GM19324 (cell line): Measurements from ENCODE around the gene KCNF1.

Source experiments
- ATAC-seq: cut with Tn5 transposase; IDR thresholded peaks from one replicate; pipeline ENCODE4 v1.9.1; 2021; ENCODE audit warnings: mild to moderate bottlenecking, moderate library complexity; ENCODE audit not compliant: unreplicated experiment, low FRiP score

KCNF1 gene

DNA sequence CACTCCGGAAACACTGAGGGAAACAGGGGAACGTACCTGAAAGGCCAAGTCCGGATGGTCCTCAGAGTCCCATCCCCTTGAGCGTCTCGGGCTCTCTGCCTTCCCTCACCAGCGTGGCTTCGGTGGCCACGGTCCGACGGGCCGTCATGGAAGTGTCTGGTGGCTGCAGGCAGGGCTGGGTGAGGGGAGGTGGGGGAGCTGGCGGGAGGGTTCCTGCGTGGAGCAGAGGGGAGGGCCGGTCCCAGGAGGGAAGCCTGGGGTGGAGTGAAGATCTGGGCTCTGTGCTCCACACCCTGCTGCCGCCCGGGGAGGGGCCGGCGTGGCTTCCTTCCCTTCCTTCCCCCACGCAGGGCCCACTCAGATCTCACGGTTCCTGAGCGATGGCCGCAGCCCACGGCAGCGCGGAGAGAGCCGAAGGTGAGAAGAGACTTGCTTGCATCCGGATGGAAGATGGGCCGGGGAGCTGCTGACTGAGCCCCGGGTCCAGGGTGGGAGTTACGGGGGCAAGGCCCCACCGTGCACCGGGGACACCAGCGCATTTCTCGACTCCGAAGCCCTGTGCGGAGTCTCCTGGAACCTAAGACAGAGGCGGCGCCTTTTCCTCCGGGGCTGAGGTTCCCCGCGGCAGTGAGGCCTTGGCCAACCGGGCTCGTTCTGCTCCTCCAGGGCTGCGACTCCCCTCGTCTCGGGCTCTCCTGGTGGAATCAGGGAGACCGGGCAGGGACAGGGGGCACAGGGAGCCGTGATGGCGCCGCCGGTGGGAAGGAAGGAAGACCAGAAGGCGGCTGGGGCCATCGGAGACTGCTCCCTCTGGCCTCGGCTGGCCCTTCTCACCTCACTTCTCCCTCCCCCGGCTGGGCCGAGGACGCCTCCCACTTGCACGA lies 49.1 kb downstream of the KCNF1 start:
- no peak for ATAC-seq

DNA sequence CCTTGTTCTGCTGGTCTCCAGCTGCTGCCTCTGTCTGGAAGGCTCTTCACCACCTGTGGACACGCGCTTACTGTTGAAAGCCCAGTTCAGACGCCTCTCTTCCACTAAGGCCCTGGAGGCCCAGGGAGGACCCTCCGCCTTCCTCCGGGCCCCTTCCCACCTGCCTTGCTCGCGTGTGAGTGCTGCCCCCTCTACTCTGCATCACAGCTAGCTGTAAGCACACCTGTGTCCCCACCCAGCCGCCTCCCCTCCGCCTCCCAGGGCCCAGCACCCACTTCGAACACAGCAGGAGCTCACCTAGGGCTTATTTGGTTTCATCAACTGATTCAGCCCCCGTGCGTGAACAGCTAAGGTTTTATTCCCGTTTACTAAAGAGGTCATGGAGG lies 49.7 kb downstream of the KCNF1 start:
- no peak for ATAC-seq

DNA sequence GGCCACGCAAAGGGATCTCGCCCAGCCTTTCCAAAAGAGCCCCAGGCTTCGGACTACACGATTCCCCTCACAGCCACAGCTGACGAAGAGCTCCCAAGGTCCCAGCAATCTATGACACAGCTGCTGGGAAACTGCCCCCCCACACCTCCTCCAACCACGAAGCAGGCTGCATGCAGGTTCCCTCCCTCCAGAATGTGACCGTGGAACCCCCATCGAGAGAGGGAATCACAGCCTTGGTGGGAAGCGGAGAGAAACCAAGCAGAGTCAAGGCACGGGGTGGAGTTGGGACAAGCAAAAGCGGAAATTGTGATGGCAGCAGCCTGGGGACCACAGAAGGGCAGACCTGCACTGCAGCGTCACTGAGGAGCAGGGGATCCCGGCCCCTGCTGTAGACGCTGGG lies 50.3 kb downstream of the KCNF1 start:
- no peak for ATAC-seq

DNA sequence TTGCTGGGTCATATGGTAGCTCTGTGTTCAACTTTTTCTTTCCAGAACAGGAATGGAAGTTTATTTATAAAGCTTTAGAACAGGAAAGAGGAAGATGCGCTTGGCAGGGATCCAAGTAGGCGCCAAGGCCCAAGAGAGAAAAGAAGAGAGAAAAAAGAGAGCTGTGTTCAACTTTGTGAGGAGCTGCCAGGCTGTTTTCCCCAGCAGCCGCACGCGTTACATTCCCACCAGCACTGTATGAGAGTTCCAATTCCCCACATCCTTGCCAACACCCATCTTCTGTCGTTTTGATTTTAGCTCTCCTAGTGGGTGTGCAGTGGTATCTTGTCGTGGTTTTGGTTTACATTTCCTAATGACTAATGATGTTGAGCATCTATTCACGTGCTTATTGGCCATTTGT lies 51.4 kb downstream of the KCNF1 start:
- no peak for ATAC-seq
